NCI-H82 (cell line): ENCODE data around the gene OMA1.

Source experiments
- DNase-seq: peaks from one replicate; lab custom pipeline; 2025; lab: John Stamatoyannopoulos, UW

OMA1 gene

DNA sequence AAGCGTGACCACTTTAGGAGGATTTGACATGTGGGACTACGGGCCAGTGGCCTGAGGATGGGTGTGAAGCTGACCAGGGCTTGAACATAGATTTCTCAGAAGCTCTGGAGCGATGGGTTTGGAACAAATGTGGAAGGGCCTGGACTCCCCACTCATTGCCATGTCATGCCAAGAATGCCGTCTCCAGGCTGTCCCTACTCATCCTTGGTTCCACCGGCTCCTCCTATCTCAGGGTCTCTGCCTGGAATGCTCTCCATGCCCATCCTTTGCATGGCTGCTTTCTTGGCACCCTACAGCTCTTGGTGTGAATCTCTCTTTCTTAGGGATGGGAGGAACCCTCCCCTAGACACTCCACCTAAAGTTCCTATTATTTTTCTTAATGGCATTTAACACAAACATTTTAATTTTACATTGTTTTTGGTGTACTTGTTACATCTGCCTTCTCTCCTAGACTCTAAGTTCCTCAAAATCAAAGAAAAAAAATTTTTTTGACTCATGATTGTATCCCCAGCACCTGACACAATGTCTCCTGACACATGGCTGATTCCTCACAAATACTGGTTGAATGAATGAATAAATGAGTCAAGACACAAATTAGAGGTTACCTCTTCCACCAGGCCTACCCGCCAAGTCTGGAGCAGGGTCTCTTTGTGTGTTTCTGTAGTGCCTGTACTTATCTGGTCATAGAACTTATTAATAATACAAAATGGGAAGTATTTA, 114.5 kb downstream of the OMA1 start:
- no peak for DNase-seq
